Activated naive CD8-positive, alpha-beta T cell treated with anti-CD3 and anti-CD28 coated beads, Interleukin-2, amount 50 U/mL, for 24 hours (primary cell): Measurements from ENCODE around the gene CHMP6.

ENCODE experiments used
- ATAC-seq: fragments of 150-1000 bp; cut with Tn5 transposase; one replicate; pipeline ENCODE4 v1.10.0; 2021
- DNase-seq: peaks from one replicate; pipeline ENCODE4 v3.0.0; 2021
- H3K27ac Mint-ChIP-seq: one replicate; pipeline ENCODE4 v1.8.0; 2021; ENCODE audit warnings: mild to moderate bottlenecking, mixed read lengths
- H3K27me3 Mint-ChIP-seq: one replicate; pipeline ENCODE4 v1.8.0; 2021; ENCODE audit warnings: mixed read lengths
- H3K36me3 Mint-ChIP-seq: one replicate; pipeline ENCODE4 v1.8.0; 2021; ENCODE audit warnings: low read depth, mixed read lengths
- H3K4me1 Mint-ChIP-seq: one replicate; pipeline ENCODE4 v1.8.0; 2021; ENCODE audit warnings: mixed read lengths
- H3K4me3 Mint-ChIP-seq: one replicate; pipeline ENCODE4 v1.8.0; 2021; ENCODE audit warnings: mild to moderate bottlenecking, moderate library complexity, mixed read lengths
- H3K9me3 Mint-ChIP-seq: one replicate; pipeline ENCODE4 v1.8.0; 2021; ENCODE audit warnings: mixed read lengths

Gene CHMP6

DNA sequence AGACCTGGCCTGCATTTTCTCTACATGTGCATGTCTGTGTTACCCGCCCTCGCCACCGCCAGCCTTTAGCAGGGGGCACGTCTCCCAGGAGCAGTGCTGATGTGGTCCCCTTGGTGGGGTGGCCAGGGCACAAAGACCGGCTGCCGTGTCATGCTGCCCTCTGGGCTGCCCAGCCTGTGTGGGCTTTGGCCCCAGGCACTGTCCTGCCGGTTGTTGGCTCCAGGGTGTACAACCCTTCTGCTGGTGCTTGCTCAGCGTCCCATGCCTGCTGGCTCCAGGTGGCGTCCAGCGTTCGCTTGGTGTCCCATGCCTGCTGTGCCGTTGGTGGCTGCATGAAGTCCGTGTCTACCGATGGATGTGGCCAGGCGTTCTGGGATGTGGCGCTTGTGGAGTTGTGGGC, 47.5 kb downstream of the CHMP6 start:
- ATAC-seq (no peak), DNase-seq (no peak)
- Mint-ChIP-seq H3K36me3 (no peaks in the 10 kb centered on the region), H3K27me3 (peaks cover 14% of the 10 kb centered on the region), H3K27ac (no peak overlapping the region), H3K9me3 (no peaks in the 10 kb centered on the region), H3K4me3 (no peak overlapping the region), H3K4me1 (peaks cover 8% of the 10 kb centered on the region)

DNA sequence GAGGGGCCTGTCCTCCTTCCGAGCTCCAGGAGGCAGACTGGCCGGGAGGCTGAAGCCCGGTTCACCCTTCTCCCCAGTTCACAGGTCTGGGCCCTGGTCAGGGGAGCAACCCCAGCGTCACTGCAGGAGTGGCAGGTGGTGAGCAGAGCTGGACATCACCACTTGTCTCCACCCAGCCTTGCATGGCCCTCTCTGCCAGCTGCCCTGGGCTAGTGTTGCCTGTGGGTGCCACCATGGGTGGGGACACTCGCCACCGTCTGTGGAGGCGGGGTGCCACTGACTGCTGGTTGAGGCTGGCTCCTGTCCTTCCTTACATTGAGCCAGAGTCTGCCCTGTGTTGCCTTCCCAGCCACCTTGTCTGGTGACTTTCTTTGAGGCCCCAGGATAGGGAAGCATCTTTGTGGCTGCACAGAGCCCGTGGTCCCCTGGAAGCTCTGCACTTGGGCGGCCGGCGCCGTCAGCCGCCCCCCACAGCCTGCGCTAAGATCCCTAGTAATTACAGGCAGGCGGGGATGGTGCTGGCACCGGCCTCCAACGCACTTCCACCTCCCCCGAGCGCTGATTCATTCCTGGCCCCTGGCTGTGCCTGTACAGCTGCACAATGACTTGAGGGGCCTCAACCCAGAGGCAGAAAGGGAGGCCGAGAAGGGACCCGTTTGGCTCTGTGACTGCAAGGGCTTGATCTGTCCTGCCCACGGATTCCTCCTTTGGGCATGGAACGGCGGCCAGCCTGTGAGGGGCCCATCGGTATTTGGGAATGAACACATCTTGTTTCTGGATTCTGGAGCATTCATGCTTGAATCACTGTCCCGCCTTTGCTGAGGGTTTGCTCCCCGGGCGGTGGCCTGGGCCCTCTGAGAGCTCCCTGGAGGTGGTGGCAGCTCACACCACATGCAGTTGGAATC, 48.5 kb downstream of the CHMP6 start:
- Mint-ChIP-seq H3K36me3 (no peaks in the 10 kb centered on the region), H3K27me3 (peaks cover 12% of the 10 kb centered on the region), H3K4me1 (peaks cover 6% of the 10 kb centered on the region), H3K9me3 (no peaks in the 10 kb centered on the region), H3K27ac (no peak overlapping the region), H3K4me3 (no peak overlapping the region)
- no peak for DNase-seq
- ATAC-seq, result no peak

DNA sequence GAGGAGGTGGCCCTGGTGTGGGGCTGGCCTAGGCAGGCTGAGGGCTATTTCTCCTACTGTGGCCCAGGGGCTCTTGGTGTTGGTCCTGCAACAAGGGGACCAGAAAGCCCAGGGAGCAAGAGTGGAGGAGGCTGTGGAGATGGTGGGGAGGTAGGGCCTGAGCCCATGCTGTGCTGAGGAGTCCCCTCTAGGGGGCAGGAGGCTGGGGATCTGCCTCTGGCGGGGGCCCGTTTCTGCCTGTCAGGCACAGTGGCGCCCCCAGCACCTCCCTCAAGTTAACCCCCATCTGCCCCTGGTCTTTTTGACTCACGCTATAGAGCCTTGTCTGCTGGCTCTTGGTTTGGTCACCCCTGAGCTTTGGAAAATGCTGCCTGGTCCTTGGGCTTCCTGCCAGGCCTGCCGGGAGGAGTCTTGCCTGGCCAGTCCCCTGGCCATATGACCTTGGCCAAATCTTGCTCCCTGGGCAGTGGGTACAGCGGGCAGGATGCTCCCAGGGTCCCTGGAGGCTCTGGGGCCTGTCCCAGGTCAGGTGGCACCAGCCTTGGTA, 49.2 kb downstream of the CHMP6 start:
- peaks cover 3% of the 10 kb centered on the region for H3K4me1 Mint-ChIP-seq
- peaks cover 9% of the 10 kb centered on the region for H3K27me3 Mint-ChIP-seq
- no peaks in the 10 kb centered on the region for H3K9me3 Mint-ChIP-seq
- ATAC-seq, result peak; percentile 49
- peak; percentile 45 for DNase-seq
- H3K4me3 Mint-ChIP-seq, result no peak overlapping the region
- no peak overlapping the region for H3K27ac Mint-ChIP-seq
- H3K36me3 Mint-ChIP-seq, result no peaks in the 10 kb centered on the region

DNA sequence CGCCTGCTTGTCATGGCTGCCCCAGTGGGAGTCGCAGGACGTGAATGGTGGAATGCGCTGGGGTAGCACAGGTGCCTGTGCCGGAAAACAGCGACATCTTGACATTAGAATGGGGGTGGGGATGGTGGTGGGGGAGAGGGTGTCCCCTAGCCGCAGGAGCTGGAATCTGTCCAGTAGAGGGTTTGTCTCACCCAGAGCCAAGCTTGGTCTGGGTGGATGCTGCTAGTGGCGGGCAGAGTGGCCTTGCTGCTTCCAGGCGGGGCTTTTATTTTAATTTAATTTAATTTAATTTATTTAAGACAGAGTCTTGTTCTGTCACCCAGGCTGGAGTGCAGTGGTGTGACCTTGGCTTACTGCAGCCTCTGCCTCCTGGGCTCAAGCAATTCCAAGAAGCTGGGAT, 51.0 kb downstream of the CHMP6 start:
- Mint-ChIP-seq H3K4me3 (no peak overlapping the region), H3K4me1 (no peaks in the 10 kb centered on the region), H3K27me3 (no peaks in the 10 kb centered on the region), H3K27ac (no peak overlapping the region), H3K9me3 (no peaks in the 10 kb centered on the region), H3K36me3 (no peaks in the 10 kb centered on the region)
- DNase-seq (no peak), ATAC-seq (no peak)

DNA sequence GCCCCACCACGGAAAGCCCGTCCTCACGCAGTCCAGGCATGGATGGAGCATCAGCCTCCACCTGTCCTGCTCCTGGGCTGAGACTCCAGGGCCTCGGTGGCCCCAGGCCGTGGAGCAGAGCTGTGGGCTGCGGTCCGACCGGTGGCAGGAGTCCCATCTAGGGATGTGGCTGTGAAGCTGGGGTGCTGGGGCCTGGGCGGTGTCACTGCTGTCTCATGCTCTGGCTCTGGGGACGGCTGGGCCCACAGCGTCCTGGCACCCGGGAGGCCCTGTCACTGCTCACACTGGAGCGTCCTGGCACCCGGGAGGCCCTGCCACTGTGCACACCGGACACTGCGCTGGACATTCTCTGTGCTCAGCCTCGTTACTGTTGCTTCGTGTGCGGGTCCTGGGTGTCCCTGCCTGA, 51.7 kb downstream of the CHMP6 start:
- ATAC-seq (no peak), DNase-seq (no peak)
- H3K9me3 Mint-ChIP-seq, result no peaks in the 10 kb centered on the region
- no peaks in the 10 kb centered on the region for H3K27me3 Mint-ChIP-seq
- H3K4me1 Mint-ChIP-seq, result no peaks in the 10 kb centered on the region
- no peak overlapping the region for H3K4me3 Mint-ChIP-seq
- H3K36me3 Mint-ChIP-seq, result no peaks in the 10 kb centered on the region
- no peak overlapping the region for H3K27ac Mint-ChIP-seq

DNA sequence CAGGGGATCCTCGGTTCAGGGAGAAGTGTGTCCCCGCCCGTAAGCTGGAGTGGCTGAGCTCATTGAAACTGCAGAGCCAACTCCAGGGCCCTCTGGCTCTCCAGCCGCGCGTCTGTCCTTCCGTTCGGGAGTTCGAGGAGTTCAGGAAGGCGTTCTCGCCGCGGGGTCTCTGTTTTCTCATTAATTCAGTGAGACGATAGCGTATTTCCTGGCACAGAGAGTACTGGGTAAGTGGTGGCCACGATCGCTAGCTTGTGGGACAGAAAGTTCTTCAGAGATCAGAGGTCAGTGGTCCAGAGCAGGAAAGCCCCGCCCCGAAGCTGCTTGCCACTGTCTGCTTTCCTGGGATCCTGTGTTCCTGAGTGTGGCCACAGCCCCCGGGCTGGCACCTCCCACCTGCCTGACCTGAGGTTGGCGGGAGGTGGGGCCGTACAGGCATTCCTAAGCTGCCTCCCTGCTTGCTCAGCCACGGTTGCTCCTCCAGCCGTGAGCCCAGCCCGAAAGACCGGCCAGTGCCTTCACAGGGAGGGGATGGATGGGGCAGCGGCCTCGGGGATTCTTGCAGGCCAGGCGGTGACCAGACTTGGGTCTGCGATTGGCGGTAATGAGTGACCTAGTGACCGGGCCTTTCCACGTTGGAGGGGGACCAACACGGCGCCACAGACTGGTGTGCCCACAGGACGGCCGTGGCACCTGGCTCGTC, 52.2 kb downstream of the CHMP6 start:
- H3K27me3 Mint-ChIP-seq, result no peaks in the 10 kb centered on the region
- no peaks in the 10 kb centered on the region for H3K9me3 Mint-ChIP-seq
- DNase-seq, result no peak
- H3K36me3 Mint-ChIP-seq, result no peaks in the 10 kb centered on the region
- no peaks in the 10 kb centered on the region for H3K4me1 Mint-ChIP-seq
- no peak overlapping the region for H3K4me3 Mint-ChIP-seq
- no peak overlapping the region for H3K27ac Mint-ChIP-seq
- no peak for ATAC-seq

DNA sequence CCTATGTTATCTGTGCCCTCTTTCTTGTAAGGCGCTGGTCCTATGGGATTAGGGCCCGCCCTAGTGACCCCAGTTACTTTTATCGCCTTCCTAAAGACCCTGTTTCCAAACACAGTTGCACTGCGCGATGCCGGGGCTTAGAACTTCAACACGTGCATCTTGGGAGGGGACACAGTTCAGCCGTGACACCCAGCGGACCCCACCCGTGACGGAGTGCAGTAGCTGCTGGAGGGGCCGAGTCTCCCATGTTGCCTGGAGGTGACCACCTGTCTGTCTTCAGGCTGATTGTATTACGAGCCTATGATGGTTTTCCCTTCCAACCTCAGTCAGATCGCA, 52.8 kb downstream of the CHMP6 start:
- Mint-ChIP-seq H3K4me3 (no peak overlapping the region), H3K4me1 (peaks cover 4% of the 10 kb centered on the region), H3K27me3 (no peaks in the 10 kb centered on the region), H3K27ac (no peak overlapping the region), H3K9me3 (no peaks in the 10 kb centered on the region), H3K36me3 (no peaks in the 10 kb centered on the region)
- no peak for DNase-seq
- no peak for ATAC-seq

DNA sequence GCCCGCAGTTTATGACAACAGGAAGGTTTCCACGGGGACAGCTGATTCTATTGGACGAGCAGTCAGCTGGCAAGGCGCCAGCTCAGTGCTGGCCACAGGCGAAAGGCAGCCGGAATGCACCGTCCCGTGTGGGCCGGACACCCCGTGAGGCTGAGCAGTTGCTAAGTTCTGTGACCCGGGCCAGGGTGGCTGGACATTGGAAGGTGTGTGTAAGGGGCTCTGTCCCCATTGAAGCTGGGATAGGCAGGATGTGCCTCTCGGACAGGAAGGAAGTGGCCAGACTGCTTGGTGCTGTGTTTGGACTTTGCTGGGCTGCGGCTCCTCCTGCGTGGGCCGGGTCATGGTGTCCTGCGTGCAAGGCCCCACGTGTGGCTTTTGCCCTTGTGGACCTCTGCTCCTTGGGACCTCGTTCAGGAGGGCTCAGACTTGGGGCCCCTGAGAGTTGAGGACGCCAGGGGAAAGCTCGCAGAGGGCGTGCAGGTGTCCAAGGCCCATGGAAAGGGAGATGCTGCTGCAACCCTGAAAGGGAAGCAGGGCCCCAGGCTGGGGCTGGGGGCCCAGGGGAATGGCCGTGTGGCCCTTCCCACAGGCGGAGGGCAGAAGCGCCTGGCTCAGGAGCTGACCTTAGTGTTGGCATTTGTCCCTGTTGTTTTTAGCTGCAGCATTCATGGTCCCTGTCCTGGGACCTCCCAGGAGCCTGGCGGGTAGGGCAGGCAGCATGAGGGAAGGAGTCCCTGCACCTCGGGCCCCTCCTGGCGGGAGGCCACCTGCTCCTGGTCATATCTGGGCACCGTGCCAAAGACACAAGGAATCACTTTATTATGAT, 53.3 kb downstream of the CHMP6 start:
- Mint-ChIP-seq H3K4me3 (no peak overlapping the region), H3K4me1 (peaks cover 7% of the 10 kb centered on the region), H3K36me3 (no peaks in the 10 kb centered on the region), H3K27ac (no peak overlapping the region), H3K27me3 (no peaks in the 10 kb centered on the region), H3K9me3 (no peaks in the 10 kb centered on the region)
- no peak for ATAC-seq
- no peak for DNase-seq

DNA sequence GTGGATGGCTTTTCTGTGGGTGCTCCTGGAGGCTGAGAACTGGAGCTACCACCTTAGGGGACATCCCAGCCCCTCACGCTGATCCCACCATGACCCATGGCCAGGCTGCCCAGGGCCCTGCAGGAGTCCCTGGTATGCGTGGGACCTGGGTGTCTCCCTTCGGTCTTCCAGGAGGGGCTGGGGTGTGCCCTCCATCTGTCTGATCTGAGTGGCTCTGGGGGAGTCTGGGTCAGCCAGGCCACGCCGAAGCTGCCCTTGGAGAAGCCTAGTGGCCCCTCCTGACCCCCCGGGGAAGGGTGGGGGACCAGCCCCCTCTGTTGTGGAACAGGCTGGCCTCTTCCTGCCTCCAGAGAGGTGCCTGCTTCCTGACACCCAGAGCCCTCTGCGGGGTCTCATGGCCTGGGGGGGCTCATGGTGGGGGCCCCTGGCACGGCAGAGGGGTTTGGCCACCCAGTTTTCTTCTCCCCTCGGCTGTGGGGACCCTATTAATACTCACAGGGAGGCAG, 54.0 kb downstream of the CHMP6 start:
- Mint-ChIP-seq H3K27ac (no peak overlapping the region), H3K4me1 (peaks cover 7% of the 10 kb centered on the region), H3K4me3 (no peak overlapping the region), H3K27me3 (no peaks in the 10 kb centered on the region), H3K9me3 (no peaks in the 10 kb centered on the region), H3K36me3 (no peaks in the 10 kb centered on the region)
- ATAC-seq (no peak), DNase-seq (no peak)

DNA sequence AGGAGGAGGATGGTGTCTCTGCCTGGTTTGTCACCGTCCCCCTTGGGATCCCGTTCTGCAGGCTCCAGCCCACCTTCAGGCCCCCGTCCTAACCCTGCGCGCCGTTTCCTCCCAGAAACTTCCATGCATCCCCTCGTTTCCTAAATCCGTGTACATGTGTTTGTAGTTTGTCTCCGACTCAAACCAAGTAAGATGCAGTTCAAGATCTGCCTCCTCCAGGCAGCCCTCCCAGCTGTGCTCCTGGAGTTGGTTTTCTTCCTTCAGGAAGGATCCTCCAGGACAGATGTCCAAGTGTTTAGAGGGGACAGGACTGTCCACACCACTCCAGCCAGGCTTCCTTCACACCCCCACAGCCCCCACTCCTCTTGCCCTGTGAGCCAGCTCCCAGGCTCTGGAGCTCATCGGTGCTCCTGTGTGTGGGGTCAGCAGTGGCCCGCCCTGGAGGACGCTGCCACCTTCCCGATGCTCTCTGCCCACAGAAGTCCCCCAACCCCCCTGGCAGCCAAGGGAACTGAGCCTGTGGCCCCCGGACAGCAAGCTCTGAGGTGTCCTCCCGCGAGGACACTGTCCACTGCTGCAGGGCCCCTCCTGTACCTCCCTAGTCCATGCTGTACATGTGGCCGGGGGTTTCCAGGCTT, 54.6 kb downstream of the CHMP6 start:
- ATAC-seq, result no peak
- Mint-ChIP-seq H3K27ac (no peak overlapping the region), H3K4me1 (peaks cover 7% of the 10 kb centered on the region), H3K27me3 (no peaks in the 10 kb centered on the region), H3K4me3 (no peak overlapping the region), H3K36me3 (no peaks in the 10 kb centered on the region), H3K9me3 (no peaks in the 10 kb centered on the region)
- DNase-seq, result no peak

DNA sequence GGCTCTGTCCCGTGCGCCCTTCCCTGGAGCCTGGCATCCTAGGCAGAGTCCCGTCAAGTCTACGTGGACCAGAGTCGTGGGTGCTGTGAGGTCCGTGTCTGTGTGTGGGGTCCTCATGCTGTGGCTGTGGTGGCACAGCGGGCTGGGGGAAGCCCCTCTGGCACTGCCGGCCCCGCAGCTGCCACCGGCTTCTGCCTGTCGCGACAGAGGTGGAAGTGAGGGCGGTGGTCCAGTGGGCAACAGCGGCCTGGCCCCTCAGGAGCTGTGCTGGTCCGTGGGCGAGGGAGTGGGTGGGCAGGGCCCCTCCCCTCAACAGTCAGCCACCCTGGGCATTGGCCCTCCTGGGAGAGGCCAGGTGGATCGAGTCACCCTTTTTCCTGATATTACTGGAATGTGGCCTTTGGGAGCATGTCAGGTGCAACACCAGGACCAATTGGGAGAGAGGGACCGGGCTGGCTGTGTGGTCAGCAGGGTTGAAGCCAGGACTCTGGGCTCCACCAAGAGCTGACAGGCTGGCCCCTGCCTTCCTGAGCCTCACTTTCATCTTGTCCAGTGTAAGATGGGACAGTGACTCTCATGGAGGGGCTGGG, 55.2 kb downstream of the CHMP6 start:
- DNase-seq (no peak), ATAC-seq (no peak)
- Mint-ChIP-seq H3K4me3 (no peak overlapping the region), H3K9me3 (no peaks in the 10 kb centered on the region), H3K27ac (no peak overlapping the region), H3K4me1 (peaks cover 7% of the 10 kb centered on the region), H3K36me3 (no peaks in the 10 kb centered on the region), H3K27me3 (no peaks in the 10 kb centered on the region)

DNA sequence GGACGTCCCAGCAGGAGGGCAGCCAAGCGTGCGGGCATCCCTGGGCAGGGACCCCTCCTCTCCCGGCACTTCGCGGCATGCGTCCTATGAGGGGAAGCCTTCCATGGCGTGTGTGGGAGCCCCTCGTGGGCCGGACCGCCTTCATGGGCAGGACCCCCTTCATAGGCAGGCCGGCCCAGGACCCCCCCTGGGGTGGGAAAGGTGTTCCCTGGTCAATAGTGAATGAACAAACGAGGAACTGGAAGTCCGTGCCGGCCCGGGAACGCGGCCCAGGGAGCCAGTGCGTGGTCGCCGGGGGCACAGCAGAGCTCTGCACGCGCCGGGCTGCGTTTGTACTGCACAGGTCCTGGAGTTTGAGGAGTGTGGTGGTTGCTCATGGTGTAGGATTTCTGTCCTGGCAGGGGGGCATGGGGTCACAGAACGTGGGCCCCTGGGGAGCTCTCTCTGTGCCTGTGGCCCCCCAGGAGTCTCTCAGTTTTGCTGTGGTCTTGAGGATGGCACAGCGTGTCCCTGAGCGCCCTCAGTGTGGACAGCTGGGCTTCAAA, 57.3 kb downstream of the CHMP6 start:
- Mint-ChIP-seq H3K4me3 (peak overlapping the region; percentile 34), H3K27ac (no peak overlapping the region), H3K36me3 (no peaks in the 10 kb centered on the region), H3K9me3 (no peaks in the 10 kb centered on the region), H3K27me3 (no peaks in the 10 kb centered on the region), H3K4me1 (peaks cover 7% of the 10 kb centered on the region)
- DNase-seq, result no peak
- peak; percentile 8 for ATAC-seq

DNA sequence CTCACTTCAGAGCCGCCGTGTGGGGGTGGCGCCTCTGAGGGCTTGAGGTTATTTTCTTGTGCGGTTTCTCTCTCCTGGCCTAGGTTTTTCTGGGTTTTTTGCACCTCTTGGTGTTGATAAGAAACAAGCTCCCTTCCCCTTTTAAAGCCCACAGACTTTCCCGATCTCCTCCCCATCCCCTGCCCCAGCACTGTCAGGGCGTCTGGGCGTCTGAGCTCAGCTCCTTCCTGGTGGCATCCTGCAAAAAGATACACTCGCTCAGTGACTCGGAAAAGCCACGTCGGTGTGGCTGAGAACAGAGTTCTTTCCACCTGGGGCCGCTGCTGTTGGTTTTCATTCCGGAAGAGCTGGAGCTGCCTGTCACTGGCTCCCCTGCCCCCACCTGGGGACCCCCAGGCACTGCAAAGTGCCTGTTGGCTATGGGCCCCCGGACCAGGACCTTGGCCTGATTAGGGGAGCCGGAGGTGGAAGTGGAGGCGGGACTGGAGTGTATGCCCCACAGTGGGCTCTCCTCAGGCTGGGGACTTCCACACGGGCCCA, 57.8 kb downstream of the CHMP6 start:
- Mint-ChIP-seq H3K27ac (no peak overlapping the region), H3K4me3 (peak overlapping the region; percentile 34), H3K9me3 (no peaks in the 10 kb centered on the region), H3K27me3 (no peaks in the 10 kb centered on the region), H3K36me3 (no peaks in the 10 kb centered on the region), H3K4me1 (peaks cover 7% of the 10 kb centered on the region)
- DNase-seq (peak; percentile 10), ATAC-seq (peak; percentile 33)
